C4-2B (cell line): ENCODE data around the gene PTPN23.

Experiments
- CTCF ChIP-seq: fragments of 450-650 bp; conservative IDR thresholded peaks from 2 replicates; pipeline ENCODE4 v1.5.1; 2017; ENCODE audit warnings: mild to moderate bottlenecking
- ZFX ChIP-seq: fragments of 450-650 bp; IDR thresholded peaks from 2 replicates; pipeline ENCODE4 v1.6.1; 2017

GRCh38 chr3:47410801-47411646 is 30.2 kb downstream of the PTPN23 start:
- TF ChIP-seq CTCF (no peak), ZFX (no peak)
